ENCODE data around the gene COX5B. TPM values are rescaled to one million over a fixed set of nuclear protein-coding genes. Genes with fewer than 3 reads are reported as not detected.
"Not testable (repeated sequence)": the region's sequence is repeated elsewhere in the genome, so short reads cannot be mapped to it uniquely, and the experiment has no call there.

Gene COX5B
- total RNA-seq, 1 experiment from 2014 or later, result 272 TPM

GRCh38 chr2:97671526-97671925, 25.7 kb downstream of the COX5B start:
- ChIA-PET POLR2A (no interaction called here), CTCF (no interaction called here)
- H3K27ac Mint-ChIP-seq (ENCODE audit: low read depth, unreplicated experiment), result no peak overlapping the region
- H3K4me3 Mint-ChIP-seq (ENCODE audit: unreplicated experiment), result no peak overlapping the region
- H3K27me3 Mint-ChIP-seq (ENCODE audit: insufficient read depth, unreplicated experiment), result no peaks in the 10 kb centered on the region
- no peak for TF ChIP-seq CTCF (IDR thresholded peaks at IDR 0.05; ENCODE audit: unreplicated experiment)
- BruUV-seq (replicated peaks), result no TSS peak
- intact Hi-C loops (cut with micrococcal nuclease), result no loop called here
- H3K4me1 Mint-ChIP-seq (ENCODE audit: insufficient read depth, unreplicated experiment), result no peaks in the 10 kb centered on the region
- DNase-seq (ENCODE audit: unreplicated experiment), result no peak
- H3K36me3 Mint-ChIP-seq (ENCODE audit: insufficient read depth, unreplicated experiment), result no peaks in the 10 kb centered on the region
- H3K9me3 Mint-ChIP-seq (ENCODE audit: unreplicated experiment), result no peaks in the 10 kb centered on the region

GRCh38 chr2:97672606-97673140, 26.8 kb downstream of the COX5B start:
- intact Hi-C loops (cut with micrococcal nuclease); H3K9me3 Mint-ChIP-seq (ENCODE audit: unreplicated experiment); H3K27ac Mint-ChIP-seq (ENCODE audit: low read depth, unreplicated experiment); DNase-seq (ENCODE audit: unreplicated experiment); H3K27me3 Mint-ChIP-seq (ENCODE audit: insufficient read depth, unreplicated experiment); H3K36me3 Mint-ChIP-seq (ENCODE audit: insufficient read depth, unreplicated experiment); BruUV-seq (replicated peaks); H3K4me3 Mint-ChIP-seq (ENCODE audit: unreplicated experiment); H3K4me1 Mint-ChIP-seq (ENCODE audit: insufficient read depth, unreplicated experiment); POLR2A ChIA-PET: not testable (repeated sequence)
- CTCF ChIA-PET, result interaction anchor here (1.0 kb wide), 1 partner anchor 8 kb away, joined by 3 read pairs; the partner anchor contains the start of gene ACTR1B

- H3K27me3 Mint-ChIP-seq (ENCODE audit: insufficient read depth, unreplicated experiment), result no peaks in the 10 kb centered on the region
- no TSS peak for BruUV-seq (replicated peaks)
- no peak for DNase-seq (ENCODE audit: unreplicated experiment)
These were observed 27.5 kb downstream of the COX5B start for GRCh38 chr2:97673182-97673914.

GRCh38 chr2:97673915-97674283, 28.0 kb downstream of the COX5B start:
- H3K9me3 Mint-ChIP-seq (ENCODE audit: unreplicated experiment), result no peaks in the 10 kb centered on the region
- DNase-seq (ENCODE audit: unreplicated experiment), result no peak
- CTCF ChIA-PET, result no interaction called here
- no peaks in the 10 kb centered on the region for H3K36me3 Mint-ChIP-seq (ENCODE audit: insufficient read depth, unreplicated experiment)
- no TSS peak for BruUV-seq (replicated peaks)
- no peak overlapping the region for H3K27ac Mint-ChIP-seq (ENCODE audit: low read depth, unreplicated experiment)
- H3K4me3 Mint-ChIP-seq (ENCODE audit: unreplicated experiment), result no peak overlapping the region
- TF ChIP-seq CTCF (IDR thresholded peaks at IDR 0.05; ENCODE audit: unreplicated experiment), result no peak
- H3K27me3 Mint-ChIP-seq (ENCODE audit: insufficient read depth, unreplicated experiment), result no peaks in the 10 kb centered on the region
- no peaks in the 10 kb centered on the region for H3K4me1 Mint-ChIP-seq (ENCODE audit: insufficient read depth, unreplicated experiment)
- POLR2A ChIA-PET, result no interaction called here
- intact Hi-C loops (cut with micrococcal nuclease), result no loop called here

More at GRCh38 chr2:97673182-97673914, 27.5 kb downstream of the COX5B start:
- intact Hi-C loops (cut with micrococcal nuclease), result no loop called here
- CTCF ChIA-PET, result interaction anchor here (1.0 kb wide), 1 partner anchor 9 kb away, joined by 3 read pairs; the partner anchor contains the start of gene ACTR1B
- no peaks in the 10 kb centered on the region for H3K9me3 Mint-ChIP-seq (ENCODE audit: unreplicated experiment)
- H3K4me1 Mint-ChIP-seq (ENCODE audit: insufficient read depth, unreplicated experiment), result no peaks in the 10 kb centered on the region
- no peaks in the 10 kb centered on the region for H3K36me3 Mint-ChIP-seq (ENCODE audit: insufficient read depth, unreplicated experiment)
- H3K4me3 Mint-ChIP-seq (ENCODE audit: unreplicated experiment), result no peak overlapping the region
- POLR2A ChIA-PET, result no interaction called here
- TF ChIP-seq CTCF (IDR thresholded peaks at IDR 0.05; ENCODE audit: unreplicated experiment), result no peak
- H3K27ac Mint-ChIP-seq (ENCODE audit: low read depth, unreplicated experiment), result no peak overlapping the region
